NT2/D1 (cell line): Measurements from ENCODE around the gene RPS6KA2.

ENCODE experiments used
- SUZ12 ChIP-seq: IDR thresholded peaks from 2 replicates; pipeline ENCODE4 v1.6.1; 2011; ENCODE audit not compliant: insufficient read length, insufficient read depth; ENCODE audit errors: extremely low read depth
- YY1 ChIP-seq: IDR thresholded peaks from 2 replicates; pipeline ENCODE4 v1.6.1; 2011; ENCODE audit not compliant: insufficient read length, insufficient read depth
- ZNF274 ChIP-seq: IDR thresholded peaks from 2 replicates; pipeline ENCODE4 v1.6.1; 2011; ENCODE audit warnings: mild to moderate bottlenecking, low read depth, low read length

DNA sequence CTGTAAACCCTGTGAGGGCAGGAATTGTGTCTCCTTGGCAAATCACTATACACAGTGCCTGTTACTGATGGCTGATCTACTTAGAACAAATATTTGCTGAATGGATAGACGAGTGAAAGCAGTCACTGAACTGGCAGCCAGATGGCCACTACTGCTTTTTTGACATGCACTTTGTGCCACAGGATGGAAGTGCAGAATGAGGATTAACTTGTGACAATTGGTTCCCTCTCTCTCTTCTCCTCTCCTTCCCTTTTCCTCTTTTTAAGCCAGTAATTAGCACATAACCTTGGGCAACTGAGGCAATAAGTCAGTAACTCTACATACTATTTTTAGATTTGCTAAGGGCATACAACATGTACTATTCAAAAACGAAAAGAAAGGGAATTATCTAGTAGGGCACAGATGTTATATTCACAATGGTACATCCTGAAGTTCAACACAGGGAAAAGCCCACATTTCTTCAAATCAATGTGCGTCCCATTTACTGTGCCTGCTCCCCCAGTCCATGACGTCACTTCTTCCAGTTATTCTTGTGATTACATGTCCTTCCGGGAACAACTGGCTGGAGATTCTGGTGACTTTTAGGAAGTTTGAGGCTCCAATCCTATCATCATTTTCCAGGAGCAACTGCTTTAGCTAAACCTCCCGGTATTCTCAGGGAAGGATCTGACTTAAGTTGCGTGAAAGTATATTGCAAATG lies 17.0 kb upstream of the RPS6KA2 start:
- no peak for TF ChIP-seq ZNF274
- no peak for TF ChIP-seq YY1
- TF ChIP-seq SUZ12: no peak
